ENCODE results near the gene NWD2.
"Not testable (repeated sequence)": the region's sequence is repeated elsewhere in the genome, so short reads cannot be mapped to it uniquely, and the experiment has no call there.

The NWD2 gene

DNA sequence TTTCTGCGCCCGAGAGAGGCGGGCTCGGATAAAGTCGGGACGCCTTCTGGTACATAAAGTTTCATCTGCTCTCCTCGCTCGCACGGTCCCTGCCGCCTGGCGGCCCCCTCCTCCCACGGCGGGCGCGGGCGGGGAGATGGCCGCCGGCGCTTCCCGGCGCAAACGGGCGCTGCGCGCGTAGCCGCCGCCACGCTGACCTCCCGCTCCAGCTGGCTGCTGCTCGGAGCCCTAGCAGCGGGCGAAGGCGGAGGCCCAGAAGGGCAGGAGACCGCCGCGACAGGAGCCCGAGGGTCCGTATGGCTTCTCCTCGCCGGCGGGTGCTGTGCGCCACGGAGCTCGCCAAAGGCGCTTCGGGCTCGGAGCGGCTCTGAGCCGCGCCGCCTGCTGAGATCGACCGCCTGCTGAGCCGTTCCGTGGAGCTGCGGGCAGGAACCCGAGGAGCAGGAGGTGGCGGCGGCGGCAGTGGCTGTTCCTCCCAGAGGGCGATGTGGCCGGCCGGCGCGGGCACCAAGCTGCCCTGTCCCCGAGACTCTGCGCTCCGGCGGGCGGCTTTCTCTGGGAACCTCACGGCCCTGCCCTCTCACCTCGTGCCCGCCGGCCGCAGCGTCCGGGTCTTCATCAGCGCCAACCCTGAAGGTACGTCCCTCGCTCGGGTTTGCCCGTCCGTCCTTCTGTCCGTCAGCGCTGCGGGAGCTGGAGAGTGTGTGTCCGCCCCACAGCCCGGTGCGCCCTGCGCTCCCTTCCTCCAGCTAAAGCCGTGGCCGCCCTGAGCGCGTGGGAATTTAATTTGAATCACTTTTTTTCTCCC, at the start of gene NWD2:
NWD2 (plus strand) TSS at position 161 of the 808 bp plus-strand sequence; CDS start at position 486, 325 bp downstream.
- DNase-seq (ENCODE audit: low read depth), result peak; percentile 1

- no peak for DNase-seq (ENCODE audit: low read depth)
Observed at GRCh38 chr4:37197899-37198298, 46.6 kb upstream of the NWD2 start.

DNA sequence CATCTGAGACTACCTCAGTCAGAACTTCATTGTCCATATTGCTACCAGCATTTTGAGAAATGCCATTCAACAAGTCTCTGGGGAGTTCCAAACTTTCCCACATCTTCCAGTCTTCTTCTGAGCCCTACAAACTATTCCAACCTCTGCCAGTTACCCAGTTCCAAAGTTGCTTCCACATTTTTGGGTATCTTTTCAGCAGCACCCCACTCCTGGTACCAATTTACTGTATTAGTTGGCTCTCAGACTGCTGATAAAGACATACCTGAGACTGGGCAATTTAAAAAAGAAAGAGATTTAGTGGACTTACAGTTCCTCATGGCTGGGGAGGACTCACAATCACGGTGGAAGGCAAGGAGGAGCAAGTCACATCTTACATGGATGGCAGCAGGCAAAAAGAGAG, 39.8 kb upstream of the NWD2 start:
- not testable (repeated sequence) for DNase-seq (ENCODE audit: low read depth)

- DNase-seq (ENCODE audit: low read depth), result no peak
Observed at GRCh38 chr4:37216209-37216608, 28.3 kb upstream of the NWD2 start.

GRCh38 chr4:37219242-37219641, 25.3 kb upstream of the NWD2 start:
- DNase-seq (ENCODE audit: low read depth), result no peak

- no peak for DNase-seq (ENCODE audit: low read depth)
Observed at GRCh38 chr4:37219990-37220389, 24.6 kb upstream of the NWD2 start.

DNA sequence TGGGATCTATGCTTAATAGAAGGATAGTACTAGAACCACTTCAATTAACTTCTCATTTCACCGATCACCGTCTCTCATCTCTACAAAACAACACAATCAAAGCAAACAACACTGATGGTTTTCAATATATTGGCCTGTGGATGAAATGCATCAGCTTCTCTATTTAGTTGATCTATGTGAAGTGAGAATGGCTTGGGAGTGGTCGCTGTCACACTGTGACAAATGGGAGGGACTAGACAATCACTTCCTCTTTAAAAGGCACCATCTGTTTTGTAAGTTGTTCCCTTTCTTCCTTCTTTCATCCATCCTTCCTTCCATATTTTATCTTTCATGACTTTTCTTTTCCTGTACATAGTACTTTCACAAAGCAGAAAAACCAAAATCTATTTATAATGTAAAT, 23.9 kb upstream of the NWD2 start:
- no peak for DNase-seq (ENCODE audit: low read depth)

GRCh38 chr4:37223732-37224131, 20.8 kb upstream of the NWD2 start:
- no peak for DNase-seq (ENCODE audit: low read depth)

DNA sequence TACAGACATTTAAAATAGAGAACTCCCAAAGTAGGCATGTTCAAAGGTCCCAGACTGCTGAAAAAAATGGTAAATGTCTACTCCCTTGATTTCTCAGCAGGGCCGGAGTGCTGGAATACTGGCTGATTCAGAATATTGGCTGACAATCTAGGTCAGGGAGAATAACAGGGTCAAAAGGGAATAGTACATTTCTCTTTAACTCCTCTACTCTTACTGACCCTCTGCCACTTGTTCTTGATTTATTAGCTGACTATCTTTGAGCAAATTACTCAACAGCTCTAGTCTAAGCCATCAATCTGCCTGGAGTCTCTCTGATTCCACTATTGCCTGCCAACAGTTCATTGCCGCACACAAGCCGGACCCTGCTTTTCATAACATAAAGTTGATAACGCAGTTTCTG, 19.7 kb upstream of the NWD2 start:
- no peak for DNase-seq (ENCODE audit: low read depth)

DNA sequence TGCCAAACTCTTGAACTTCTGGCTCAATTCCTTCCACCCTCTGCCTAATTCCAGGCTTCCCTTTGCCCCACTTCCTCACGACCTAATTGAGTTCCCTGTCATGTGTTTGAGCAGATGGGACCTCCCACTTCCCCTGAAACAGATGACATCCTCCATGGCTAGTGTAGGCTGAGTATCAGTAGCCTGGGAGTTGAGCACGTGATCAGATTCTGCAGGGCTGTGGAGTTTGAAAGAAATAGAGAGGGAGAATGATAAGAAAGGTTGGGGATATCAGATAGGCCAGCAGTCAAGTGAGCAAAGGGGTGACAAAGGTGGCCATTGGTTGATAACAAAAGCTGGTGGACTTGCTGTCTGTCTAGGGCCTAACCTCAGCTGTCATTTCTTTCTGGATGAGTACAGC, 18.8 kb upstream of the NWD2 start:
- no peak for DNase-seq (ENCODE audit: low read depth)

GRCh38 chr4:37232315-37232714, 12.2 kb upstream of the NWD2 start:
- DNase-seq (ENCODE audit: low read depth), result no peak

GRCh38 chr4:37236165-37236564, 8.4 kb upstream of the NWD2 start:
- DNase-seq (ENCODE audit: low read depth), result no peak

DNA sequence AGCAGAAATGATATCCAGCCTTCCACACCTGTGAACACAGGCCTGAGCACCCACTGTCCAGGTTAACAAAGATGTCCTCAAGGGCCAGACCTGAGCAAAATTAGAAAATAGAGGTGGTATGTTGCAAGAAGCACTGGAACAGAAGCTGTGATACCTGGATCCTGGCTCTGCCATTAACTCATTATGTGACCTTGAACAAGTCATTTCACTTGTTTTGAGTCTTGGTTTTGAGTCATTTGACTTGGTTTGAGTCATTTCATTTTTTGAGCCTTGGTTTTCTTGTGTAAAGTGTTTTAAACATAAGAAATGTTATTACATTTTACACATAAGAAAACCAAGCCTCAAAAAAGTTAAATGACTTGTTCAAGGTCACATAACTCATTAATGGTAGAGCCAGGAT, 2.9 kb upstream of the NWD2 start:
- no peak for DNase-seq (ENCODE audit: low read depth)

- no peak for DNase-seq (ENCODE audit: low read depth)
Observed at GRCh38 chr4:37243051-37243450, 1.5 kb upstream of the NWD2 start.

DNA sequence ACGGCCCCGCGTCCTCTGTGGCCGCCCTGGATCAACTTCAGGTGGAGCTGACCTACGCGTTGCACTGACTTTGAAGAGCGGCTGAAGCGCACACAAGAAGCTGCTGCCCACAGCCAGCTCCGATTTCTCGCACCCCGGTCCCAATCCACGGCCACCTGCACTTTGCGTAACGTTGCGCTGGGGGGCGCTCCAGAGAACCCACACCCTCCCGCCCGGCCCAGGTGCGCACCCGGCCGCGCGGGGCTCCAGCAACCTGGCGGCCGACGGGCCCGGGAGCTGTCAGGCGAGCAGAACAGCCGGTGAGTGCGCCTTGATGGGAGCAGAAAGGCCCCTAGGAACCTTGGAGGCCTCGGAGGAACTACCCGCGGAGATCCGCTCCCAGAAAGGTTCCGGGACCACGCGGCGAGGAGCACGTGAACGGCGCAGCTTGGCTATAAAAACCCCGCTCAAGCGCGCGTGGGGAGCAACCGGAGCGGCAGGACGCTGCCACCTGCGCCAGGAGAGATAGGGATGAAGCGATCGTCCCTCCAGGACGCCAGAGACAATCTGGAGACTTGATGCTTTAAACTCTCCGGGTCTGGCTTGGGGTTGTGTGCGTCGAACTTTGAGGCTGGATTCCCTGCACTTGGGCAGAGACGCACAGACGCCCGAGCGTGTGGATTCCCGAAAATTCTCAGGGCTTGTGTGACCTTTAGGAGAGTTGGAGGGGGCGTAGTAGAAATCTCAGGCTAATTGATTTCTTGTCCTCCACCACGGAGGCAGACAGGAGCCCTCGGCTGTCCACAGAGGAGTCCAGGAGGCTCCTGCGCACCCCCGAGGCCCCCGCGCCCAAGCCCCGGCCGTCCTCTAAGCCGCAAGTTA, 591 bp upstream of the NWD2 start:
- no peak for DNase-seq (ENCODE audit: low read depth)

- no peak for DNase-seq (ENCODE audit: low read depth)
Observed at GRCh38 chr4:37245391-37245954, 930 bp downstream of the NWD2 start.

DNA sequence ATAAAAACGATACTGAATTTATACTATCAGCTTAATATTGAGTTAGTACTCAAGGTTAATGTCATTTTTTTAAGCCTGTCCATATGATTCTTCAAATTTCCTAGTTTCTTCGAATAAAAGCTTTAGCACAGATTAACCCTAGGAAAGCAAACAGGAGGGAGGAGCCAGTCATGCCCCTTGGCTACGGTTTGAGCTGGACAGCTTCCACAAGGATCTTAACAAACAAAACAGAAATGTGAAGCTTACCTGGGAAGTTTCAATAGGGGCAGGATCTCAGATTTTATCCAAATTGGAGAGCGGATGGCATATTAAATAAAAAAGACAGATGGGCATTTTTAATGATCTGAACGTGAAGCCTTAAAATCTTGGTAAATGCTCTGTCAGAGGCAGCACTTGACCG, 2.3 kb downstream of the NWD2 start:
- DNase-seq (ENCODE audit: low read depth), result no peak

GRCh38 chr4:37258221-37258620, 13.7 kb downstream of the NWD2 start:
- no peak for DNase-seq (ENCODE audit: low read depth)

DNA sequence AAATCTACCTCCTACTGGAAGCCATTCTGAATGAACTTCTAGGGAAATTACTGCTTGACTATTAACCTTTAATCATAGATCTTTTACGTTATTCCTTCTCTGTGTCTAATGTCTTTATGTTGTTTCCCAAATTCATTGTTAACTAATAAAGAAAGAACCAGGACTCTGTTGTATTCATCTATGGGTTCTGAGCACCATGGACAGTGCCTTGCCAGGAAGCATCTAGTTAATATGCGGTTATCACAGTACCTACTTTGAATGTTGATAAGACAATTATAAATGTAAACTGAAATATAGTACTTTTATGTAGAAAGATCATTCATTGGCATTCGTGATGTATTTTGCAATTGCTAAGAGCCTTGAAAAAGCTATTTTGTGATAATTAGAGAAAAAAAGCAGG, 23.8 kb downstream of the NWD2 start:
- DNase-seq (ENCODE audit: low read depth), result no peak

GRCh38 chr4:37279121-37279520, 34.6 kb downstream of the NWD2 start:
- no peak for DNase-seq (ENCODE audit: low read depth)

GRCh38 chr4:37279894-37280592, 35.5 kb downstream of the NWD2 start:
- no peak for DNase-seq (ENCODE audit: low read depth)

DNA sequence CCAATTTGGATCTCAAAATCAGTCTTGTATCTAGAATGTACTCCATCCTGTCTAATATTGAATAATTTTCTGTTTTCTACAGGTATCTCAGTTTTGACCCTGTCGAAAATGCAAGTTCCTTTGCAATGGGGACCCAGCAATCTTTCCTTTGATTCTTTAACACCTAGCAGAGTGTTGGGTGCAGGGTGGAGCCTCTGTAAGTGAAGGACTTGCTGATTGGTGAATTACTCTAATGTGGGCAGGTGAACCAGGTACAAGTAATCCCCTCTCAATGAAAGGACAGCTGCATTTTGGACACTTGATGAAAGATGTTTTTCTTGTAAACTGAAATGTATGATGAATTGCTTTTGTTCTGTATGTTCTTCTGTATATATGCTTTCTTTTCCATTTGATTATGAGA, 54.9 kb downstream of the NWD2 start:
- DNase-seq (ENCODE audit: low read depth), result no peak

Data from amniotic epithelial cell (primary cell).